Tibial nerve (tissue), 4 donors: ENCODE data around the gene MED12L. TPM values are rescaled to one million over a fixed set of nuclear protein-coding genes. Genes with fewer than 3 reads are reported as not detected.

Experiments
- DNase-seq, 2 donors: peaks; one replicate each; pipeline ENCODE4 v3.0.0-alpha.2; 2019; ENCODE audit warnings: low spot score in 2 of 2
- H3K27ac ChIP-seq, 4 donors: fragments of 200-600 bp; sonication (generic) in 3 of 4; one replicate each; pipeline ENCODE4 v1.5.1; 2017 to 2019; ENCODE audit warnings: mild to moderate bottlenecking in 1 of 4
- H3K27me3 ChIP-seq, 2 donors: fragments of 200-600 bp; sonication (generic) in 1 of 2; one replicate each; pipeline versions ENCODE4 v1.5.1 to v1.6.0; 2017 to 2019
- H3K36me3 ChIP-seq, 3 donors: fragments of 200-600 bp; sonication (generic); one replicate each; pipeline ENCODE4 v1.5.1; 2018 to 2019
- H3K4me1 ChIP-seq, 4 donors: fragments of 200-600 bp; sonication (generic) in 3 of 4; one replicate each; pipeline ENCODE4 v1.5.1; 2017 to 2019
- H3K4me3 ChIP-seq, 4 donors: fragments of 200-600 bp; sonication (generic) in 3 of 4; one replicate each; pipeline ENCODE4 v1.5.1; 2017 to 2019; ENCODE audit warnings: mild to moderate bottlenecking in 1 of 4, moderate library complexity in 1 of 4
- H3K9me3 ChIP-seq, 4 donors: fragments of 200-600 bp; sonication (generic) in 3 of 4; one replicate each; pipeline ENCODE4 v1.5.1; 2017 to 2019
- CTCF ChIP-seq, 5 experiments: fragments of 200-600 bp in 3 of 5; fragments of 450-650 bp in 2 of 5; sonication (generic) in 3 of 5; IDR thresholded peaks; one replicate each; pipeline ENCODE4 v1.5.1; 2016 to 2019; ENCODE audit warnings: antibody characterized with exemption in 5 of 5, mild to moderate bottlenecking in 3 of 5, moderate library complexity in 2 of 5
- EP300 ChIP-seq, 2 donors: sonication (generic); formaldehyde crosslinking; IDR thresholded peaks; one replicate each; pipeline ENCODE4 v1.6.1; 2017; ENCODE audit warnings: antibody characterized with exemption in 2 of 2, mild to moderate bottlenecking in 1 of 2
- POLR2A ChIP-seq, 2 donors: fragments of 450-650 bp; IDR thresholded peaks; one replicate each; pipeline ENCODE4 v1.6.1; 2017; ENCODE audit warnings: antibody characterized with exemption in 2 of 2, mild to moderate bottlenecking in 2 of 2, moderate library complexity in 2 of 2
- WGBS, 2 donors: methylation state at CpG; one replicate each; pipeline ENCODE4 v1.1.5; 2018; 5-methylcytosine and 5-hydroxymethylcytosine counted together
- total RNA-seq, 4 donors: library from RNA; depleted of rRNA; stranded (reverse); fragments of >200 nt; gene quantifications; one replicate each; pipeline ENCODE4 v1.1.0, GENCODE V29; 2016

Gene MED12L
- total RNA-seq, 4 donors from 2014 or later: 1.2 to 5.9 (median 2.4) TPM

DNA sequence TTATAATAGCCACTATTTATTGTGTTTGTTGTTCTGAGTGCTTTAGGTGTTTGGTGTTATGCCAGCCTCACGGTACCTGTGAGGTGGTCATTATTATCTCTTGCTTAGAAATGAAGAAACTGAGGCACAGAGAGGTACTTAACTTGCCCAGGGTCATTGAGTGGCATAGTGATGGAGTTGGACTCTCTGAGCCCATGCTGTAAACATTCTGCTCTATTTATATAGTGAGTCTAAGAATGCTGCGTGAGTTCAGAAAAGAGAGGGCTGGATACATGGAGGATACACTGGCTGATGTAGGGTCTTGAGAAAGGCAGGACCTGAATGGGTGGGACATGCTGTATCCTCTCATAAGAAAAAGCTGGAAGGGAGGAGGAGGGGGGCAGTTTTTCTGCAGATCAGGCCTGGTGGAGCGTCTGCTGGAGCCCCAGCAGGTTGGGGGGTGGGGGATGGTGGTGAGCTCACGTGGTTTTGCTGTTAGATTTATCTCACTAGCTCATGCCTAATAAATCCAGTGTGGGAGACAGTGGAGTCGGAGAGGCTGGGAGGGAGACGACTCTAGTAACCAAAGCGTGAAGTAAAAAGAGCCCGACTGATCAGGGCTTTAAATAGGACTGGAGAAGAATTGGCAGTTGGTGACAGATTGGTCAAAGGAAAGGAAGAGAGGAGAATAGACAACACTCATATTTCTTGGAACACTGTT, 16.0 kb downstream of the MED12L start:
- WGBS, 2 donors: 62 to 67% methylated on average over 8 of the region's 8 CpGs
- DNase-seq: no peak
- no peak overlapping the region for H3K4me3 ChIP-seq
- H3K27me3 ChIP-seq: no peaks in the 10 kb centered on the region
- no peaks in the 10 kb centered on the region for H3K36me3 ChIP-seq
- H3K9me3 ChIP-seq: no peaks in the 10 kb centered on the region
- H3K27ac ChIP-seq: no peak overlapping the region
- no peaks in the 10 kb centered on the region for H3K4me1 ChIP-seq
- no peak for TF ChIP-seq CTCF (IDR thresholded peaks at IDR 0.05)
- no peak for TF ChIP-seq EP300 (IDR thresholded peaks at IDR 0.05)
- TF ChIP-seq POLR2A (IDR thresholded peaks at IDR 0.05): no peak

GRCh38 chr3:151106311-151106710, 20.8 kb downstream of the MED12L start:
- no peak overlapping the region for H3K4me3 ChIP-seq
- H3K9me3 ChIP-seq: no peaks in the 10 kb centered on the region
- H3K36me3 ChIP-seq: no peaks in the 10 kb centered on the region
- no peak for DNase-seq
- no peaks in the 10 kb centered on the region for H3K4me1 ChIP-seq
- no peaks in the 10 kb centered on the region for H3K27me3 ChIP-seq
- TF ChIP-seq EP300 (IDR thresholded peaks at IDR 0.05) (no peak), POLR2A (IDR thresholded peaks at IDR 0.05) (no peak), CTCF (IDR thresholded peaks at IDR 0.05) (no peak)
- 97 to 98% methylated on average over 2 of the region's 2 CpGs for WGBS, 2 donors
- no peak overlapping the region for H3K27ac ChIP-seq

GRCh38 chr3:151107177-151107576, 21.7 kb downstream of the MED12L start:
- Histone ChIP-seq H3K4me1 (no peaks in the 10 kb centered on the region), H3K4me3 (no peak overlapping the region), H3K27me3 (no peaks in the 10 kb centered on the region), H3K36me3 (no peaks in the 10 kb centered on the region), H3K27ac (no peak overlapping the region), H3K9me3 (no peaks in the 10 kb centered on the region)
- WGBS, 2 donors: 63 to 67% methylated on average over 4 of the region's 4 CpGs
- no peak for DNase-seq
- TF ChIP-seq EP300 (IDR thresholded peaks at IDR 0.05): no peak
- TF ChIP-seq CTCF (IDR thresholded peaks at IDR 0.05): no peak
- no peak for TF ChIP-seq POLR2A (IDR thresholded peaks at IDR 0.05)

- Histone ChIP-seq H3K9me3 (no peaks in the 10 kb centered on the region), H3K4me1 (no peaks in the 10 kb centered on the region), H3K27ac (no peak overlapping the region), H3K27me3 (no peaks in the 10 kb centered on the region), H3K36me3 (no peaks in the 10 kb centered on the region), H3K4me3 (no peak overlapping the region)
- TF ChIP-seq POLR2A (IDR thresholded peaks at IDR 0.05) (no peak), CTCF (IDR thresholded peaks at IDR 0.05) (no peak), EP300 (IDR thresholded peaks at IDR 0.05) (no peak)
- WGBS, 2 donors: 71 to 74% methylated on average over 5 of the region's 5 CpGs
- no peak for DNase-seq
Observed at GRCh38 chr3:151107701-151108100, 22.2 kb downstream of the MED12L start.

DNA sequence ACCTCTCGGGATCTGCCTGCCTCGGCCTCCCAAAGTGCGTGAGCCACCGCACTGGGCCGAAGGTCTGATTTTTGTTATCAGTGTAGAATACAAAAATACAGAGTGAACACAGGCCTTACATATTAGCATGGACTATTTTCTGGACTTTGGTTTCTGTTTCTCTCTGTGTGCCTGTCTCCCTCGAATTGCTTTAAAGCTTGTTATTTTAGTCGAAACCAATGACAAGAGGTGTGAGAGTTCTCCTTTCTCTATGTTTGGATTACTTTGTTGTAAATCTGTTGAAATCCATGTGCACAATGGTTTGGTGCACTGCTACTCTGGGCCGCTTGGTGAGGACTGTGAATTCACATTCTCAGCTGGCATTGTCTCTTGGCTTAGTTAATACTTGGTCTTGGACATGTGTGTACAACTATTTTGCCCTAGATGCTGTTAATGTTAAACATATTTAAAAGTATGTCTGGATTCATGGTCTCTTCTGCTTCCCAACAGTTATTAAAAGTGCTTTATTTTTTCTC, 23.9 kb downstream of the MED12L start:
- no peak for DNase-seq
- Histone ChIP-seq H3K36me3 (no peaks in the 10 kb centered on the region), H3K4me3 (no peak overlapping the region), H3K27ac (no peak overlapping the region), H3K9me3 (no peaks in the 10 kb centered on the region), H3K4me1 (no peaks in the 10 kb centered on the region), H3K27me3 (no peaks in the 10 kb centered on the region)
- TF ChIP-seq POLR2A (IDR thresholded peaks at IDR 0.05) (no peak), CTCF (IDR thresholded peaks at IDR 0.05) (no peak), EP300 (IDR thresholded peaks at IDR 0.05) (no peak)
- 90 to 94% methylated on average over 8 of the region's 8 CpGs for WGBS, 2 donors
